ENCODE data around the gene PEMT. TPM values are rescaled to one million over a fixed set of nuclear protein-coding genes. Genes with fewer than 3 reads are reported as not detected.
"Not testable (repeated sequence)": the region's sequence is repeated elsewhere in the genome, so short reads cannot be mapped to it uniquely, and the experiment has no call there.

Gene PEMT
- total RNA-seq, 1 donor from 2014 or later = 14.1 TPM

DNA sequence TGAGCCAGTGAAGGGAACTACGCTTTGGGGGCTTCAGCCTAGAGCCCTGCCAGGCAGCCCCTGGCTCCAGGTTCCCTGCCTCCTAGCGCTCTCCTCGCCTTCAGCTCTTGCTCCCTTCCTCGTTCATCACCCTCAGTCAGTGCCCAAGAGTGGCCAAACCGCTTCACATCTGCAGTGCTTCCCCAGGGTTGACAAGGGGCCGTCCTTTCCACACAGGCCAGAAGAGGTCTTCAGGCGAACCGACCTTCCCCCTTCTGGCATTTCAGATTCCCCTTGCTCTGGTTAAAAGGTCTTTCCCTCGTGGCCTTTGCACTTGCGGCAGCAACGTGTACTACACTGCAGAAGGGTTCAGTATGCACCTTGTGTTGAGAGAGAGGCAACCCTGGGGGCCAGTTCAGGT, 99.4 kb downstream of the PEMT start:
- intact Hi-C loops (cut with micrococcal nuclease) = no loop called here

DNA sequence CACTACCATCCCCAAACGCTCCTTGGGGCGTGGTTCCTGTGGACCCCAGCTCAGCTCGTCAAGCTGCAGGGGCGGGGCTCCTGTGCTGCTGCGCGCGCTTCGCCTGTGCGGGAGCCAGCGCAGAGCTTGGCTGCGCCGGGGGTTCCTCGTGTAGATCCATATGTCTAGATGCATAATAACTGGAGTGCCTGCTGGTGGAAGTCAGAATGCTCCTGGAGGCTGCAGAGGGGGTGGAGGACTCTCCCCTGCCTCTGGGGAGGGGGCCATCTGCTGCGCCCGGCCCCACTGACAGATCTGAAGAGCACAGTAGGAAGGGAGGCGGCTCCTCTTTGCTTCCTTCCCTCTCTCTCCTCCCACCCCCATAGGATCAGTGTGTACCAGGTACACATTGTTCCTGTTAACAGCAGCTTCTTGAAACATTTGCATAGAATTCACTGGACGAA, 99.9 kb downstream of the PEMT start:
- intact Hi-C loops (cut with micrococcal nuclease) = no loop called here

DNA sequence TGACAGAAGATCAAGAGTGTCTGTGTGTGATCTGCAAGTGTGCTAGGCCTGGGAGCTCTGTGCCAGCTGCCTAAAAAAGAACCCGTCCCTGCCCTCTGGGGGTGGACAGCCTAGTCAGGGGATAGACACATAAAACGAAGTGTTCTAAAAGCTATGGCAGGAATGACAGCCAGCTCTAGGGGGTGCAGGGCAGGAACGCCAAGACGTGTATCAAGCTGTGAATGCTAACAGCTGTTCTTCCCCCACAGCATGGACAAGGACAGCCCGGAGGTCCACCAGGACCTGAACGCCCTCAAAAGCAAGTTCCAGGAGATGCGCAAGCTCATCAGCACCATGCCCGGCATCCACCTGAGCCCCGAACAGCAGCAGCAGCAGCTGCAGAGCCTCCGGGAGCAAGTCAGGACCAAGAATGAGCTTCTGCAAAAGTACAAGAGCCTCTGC, 100.5 kb downstream of the PEMT start:
- intact Hi-C loops (cut with micrococcal nuclease) = no loop called here

DNA sequence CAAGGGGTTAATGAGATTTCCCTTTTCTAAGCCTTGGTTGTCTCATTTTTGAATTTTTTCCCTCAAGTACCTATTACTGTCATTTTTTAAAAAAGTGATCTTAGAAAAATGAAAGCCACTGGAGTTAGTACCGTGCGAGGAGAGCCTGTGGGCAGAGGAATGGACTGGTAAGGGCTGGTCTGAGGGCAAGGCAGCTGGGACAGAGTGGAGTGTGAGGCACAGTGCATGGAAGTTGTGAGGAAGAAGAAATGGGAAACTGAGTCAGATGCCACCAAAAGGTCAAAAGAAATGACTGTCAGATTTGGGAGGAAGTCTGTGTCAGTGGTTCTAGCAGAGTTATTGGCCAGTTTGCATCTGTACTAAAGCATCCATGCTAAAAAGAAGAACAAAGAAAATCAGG, 103.5 kb downstream of the PEMT start:
- intact Hi-C loops (cut with micrococcal nuclease) = no loop called here

DNA sequence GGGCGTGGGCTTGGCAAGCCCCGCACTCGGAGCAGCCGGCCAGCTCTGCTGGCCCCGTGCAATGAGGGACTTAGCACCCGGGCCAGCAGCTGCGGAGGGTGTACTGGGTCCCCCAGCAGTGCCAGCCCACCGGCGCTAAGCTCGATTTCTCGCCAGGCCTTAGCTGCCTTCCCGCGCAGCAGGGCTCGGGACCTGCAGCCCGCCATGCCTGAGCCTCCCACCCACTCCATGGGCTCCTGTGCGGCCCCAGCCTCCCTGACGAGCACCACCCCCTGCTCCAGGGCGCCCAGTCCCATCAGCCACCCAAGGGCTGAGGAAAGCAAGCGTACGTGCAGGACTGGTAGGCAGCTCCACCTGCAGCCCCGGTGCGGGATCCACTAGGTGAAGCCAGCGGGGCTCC, 105.1 kb downstream of the PEMT start:
- intact Hi-C loops (cut with micrococcal nuclease) = not testable (repeated sequence)

DNA sequence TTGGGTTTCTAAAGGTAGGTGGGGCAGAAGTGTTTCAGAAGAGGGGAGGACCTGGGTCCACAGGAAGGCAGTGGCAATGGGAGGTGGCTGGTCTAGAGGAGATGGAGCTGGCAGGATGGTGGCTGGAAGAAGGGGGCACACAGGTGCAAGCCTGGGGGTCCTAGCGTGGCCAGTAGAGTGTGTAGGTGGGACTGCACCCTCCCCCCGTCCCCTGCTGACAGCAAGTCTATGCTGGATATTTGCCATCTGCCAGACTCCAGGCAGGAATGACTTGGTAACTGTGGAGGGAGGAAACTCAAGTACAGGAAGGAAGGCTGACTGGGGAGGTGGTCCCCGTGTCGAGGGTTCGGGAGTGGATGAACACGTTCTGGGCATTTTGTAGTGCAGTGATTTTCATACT, 106.1 kb downstream of the PEMT start:
- intact Hi-C loops (cut with micrococcal nuclease) = no loop called here

DNA sequence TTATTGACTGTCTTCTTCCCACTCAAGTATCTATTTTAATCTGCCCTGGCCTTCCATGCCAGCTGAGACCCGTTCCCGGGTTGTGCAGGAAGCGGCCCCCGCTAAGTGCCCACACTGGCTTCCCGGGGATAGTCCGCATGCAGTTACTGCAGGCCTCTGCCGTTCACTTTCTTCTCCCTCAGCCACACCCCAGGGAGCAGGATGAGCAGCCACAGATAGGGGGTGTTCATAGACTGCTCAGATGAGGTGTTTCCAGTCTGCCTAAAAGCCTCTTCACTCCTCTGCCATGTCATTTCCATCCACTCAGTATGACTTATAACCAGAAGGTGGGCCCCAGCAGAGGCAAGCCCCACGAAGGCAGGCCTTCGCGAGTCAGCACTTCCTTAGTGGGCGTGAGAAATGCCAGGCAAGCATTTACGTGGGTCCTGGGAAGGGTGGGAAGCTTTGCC, 107.0 kb downstream of the PEMT start:
- intact Hi-C loops (cut with micrococcal nuclease) = no loop called here

DNA sequence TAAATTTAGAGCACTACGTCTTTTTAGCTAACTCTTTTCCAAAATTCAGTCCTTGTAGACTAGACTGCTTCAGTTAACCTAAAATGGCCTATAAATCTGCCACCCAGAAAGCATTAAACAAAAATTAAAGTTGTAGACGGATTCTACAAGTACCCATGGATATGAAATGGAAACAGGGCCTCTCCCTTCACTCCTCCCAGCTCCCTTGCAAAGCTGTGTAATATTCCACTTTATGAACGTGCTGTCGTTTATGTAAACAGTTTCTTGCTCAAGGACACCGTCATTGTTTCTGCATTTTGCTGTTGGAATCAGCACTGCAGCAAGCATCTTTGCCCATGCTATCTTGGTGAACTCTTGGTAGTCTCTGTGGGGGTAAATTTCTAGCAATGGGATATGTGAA, 109.6 kb downstream of the PEMT start:
- intact Hi-C loops (cut with micrococcal nuclease) = no loop called here

DNA sequence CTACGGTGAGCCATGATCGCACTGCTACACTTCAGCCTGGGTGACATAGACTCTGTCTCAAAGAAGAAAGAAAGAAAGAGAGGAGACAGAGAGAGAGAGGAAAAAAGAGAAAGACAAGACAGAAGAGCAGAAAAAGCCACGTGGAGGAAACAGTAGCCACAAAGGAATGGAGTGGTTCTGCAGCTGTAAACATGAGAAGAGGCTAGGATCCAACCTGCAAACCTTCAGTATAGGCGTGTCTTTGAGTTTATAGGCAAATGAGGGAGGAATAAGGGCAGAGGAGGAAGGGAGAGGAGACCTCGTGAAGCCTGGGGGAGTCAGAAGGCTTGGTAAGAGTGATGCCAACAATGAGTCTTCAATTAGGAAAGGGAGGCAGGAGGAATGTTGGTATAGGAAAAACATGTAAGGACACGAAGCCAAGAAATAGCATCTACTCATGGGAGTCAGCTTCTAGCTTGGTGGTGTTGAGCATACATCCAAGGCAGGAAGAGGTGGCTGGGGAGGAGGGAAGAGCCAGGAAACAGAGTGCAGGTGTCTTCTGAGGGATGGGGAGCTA, 110.8 kb downstream of the PEMT start:
- intact Hi-C loops (cut with micrococcal nuclease) = no loop called here

DNA sequence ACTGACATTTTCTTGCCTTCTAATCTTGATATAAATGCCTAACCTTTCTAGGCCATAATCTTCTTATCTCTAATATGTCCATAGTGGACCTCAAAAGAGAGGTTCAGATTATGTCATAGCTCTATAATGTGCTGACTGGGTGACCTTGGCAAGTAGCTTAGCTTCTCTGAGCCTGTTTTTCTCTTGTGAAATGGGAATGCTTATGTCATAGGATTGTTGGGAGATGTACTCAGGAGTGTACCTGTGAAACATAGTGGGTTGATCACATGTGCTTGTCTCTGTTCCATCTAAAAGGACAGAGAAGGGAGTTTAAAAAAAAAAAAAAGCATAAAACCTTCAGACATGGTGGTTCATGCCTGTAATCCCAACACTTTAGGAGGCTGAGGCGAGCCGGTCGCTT, 112.3 kb downstream of the PEMT start:
- intact Hi-C loops (cut with micrococcal nuclease) = loop anchor here (5.0 to 10.0 kb wide), 4 partner anchors 273 to 558 kb away; partner anchors contain the start of genes ATPAF2, DRC3, GID4 and TOM1L2

DNA sequence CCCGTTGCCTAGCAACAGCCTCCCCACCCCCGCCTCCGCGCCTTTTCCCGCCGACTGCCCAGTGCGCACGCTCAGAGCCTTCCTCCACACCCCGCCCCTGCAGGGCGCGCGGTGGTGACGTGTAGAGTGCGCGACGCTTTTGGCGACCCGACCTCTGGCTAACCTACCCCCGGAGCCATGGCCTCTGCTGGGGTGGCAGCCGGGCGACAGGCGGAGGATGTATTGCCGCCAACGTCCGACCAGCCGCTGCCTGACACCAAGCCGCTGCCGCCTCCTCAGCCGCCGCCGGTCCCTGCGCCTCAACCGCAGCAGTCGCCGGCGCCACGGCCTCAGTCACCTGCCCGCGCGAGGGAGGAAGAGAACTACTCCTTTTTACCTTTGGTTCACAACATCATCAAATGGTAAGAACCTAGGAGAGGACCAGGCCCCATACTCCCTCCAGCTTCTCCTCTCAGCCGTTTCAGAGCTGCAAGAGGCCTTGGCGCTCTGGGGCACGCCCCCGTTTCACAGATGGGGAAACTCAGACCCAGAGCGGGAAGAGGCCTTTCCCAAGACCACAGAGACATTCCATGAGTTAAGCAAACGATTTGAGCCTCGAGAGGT, 114.5 kb downstream of the PEMT start, which contains the start of gene MED9:
Gene MED9, plus strand, starts transcription at position 136 of the 603 bp plus-strand sequence. Its CDS starts 42 bp downstream, at position 178.
- intact Hi-C loops (cut with micrococcal nuclease) = loop anchor here (1.0 to 10.0 kb wide), 8 partner anchors 19 to 708 kb away; partner anchors contain the start of genes ATPAF2, DRC3, GID4 and PEMT

DNA sequence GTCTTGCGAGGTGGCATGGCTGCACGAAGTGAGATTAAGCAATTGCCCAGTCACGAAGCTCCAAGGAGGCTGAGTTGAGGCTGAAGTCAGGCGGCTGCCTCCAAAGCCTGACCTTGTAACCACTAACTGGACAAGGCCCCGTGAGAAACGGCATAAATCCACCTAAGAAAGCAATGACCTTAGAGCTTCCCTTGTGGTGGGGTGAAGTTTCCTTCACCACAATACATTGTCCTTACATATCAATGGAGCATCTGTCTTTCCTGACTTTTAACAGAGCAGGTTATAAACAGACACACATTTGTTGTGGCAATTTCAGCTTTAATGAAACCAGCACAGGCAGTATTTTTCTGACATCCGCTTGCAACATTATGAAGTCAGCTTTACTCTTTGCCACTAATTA, 117.2 kb downstream of the PEMT start:
- intact Hi-C loops (cut with micrococcal nuclease) = loop anchor here (10.0 kb wide), 2 partner anchors 300 to 500 kb away; partner anchors contain the start of genes DRC3 and TOM1L2

DNA sequence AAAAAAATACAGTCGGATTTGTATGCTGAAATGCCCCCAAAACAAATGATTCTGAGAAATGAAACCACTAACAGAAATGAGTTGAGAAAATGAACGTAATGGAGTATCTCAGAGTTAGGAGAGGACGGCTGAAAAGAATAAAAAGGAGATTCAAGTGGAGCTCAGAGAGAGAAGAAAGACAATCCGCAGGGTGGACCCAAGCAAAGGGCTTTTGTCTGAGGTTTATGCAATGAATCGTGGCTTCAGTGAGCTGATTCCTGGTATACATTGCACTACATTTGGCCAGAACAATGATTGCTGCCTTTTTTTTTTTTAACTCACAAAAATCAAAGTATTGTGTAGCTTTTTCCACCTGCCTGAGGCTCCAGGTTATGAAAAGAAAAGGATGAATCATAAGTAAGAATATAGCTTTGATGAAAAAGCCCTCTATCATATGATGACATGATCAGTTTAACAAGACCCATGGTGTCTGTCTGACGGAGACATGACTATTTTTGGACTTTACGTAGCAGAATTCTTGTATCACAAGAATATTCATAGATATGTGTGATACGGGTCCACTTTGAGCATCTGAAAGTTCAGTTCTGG, 119.1 kb downstream of the PEMT start:
- intact Hi-C loops (cut with micrococcal nuclease) = loop anchor here (10.0 kb wide), 2 partner anchors 298 to 502 kb away; partner anchors contain the start of genes DRC3 and TOM1L2

DNA sequence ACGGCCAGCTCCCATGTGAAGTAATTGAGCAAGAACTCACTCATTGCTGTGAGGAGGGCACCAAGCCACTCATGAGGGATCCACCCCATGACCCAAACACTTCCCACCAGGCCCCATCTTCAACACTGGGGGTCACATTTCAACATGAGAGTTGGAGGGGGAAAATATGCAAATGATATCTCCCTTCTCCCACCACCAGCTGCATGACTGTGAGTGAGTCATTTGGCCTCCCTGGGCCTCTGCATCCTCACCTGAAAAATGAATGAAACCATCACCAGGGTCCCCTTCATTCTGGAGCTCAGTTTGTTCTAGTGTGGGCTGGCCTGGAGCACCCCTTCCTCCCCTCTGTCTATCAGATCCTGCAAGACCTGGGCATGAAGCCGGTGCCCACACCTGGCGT, 121.5 kb downstream of the PEMT start:
- intact Hi-C loops (cut with micrococcal nuclease) = loop anchor here (10.0 kb wide), 2 partner anchors 295 to 505 kb away; partner anchors contain the start of genes DRC3 and TOM1L2

DNA sequence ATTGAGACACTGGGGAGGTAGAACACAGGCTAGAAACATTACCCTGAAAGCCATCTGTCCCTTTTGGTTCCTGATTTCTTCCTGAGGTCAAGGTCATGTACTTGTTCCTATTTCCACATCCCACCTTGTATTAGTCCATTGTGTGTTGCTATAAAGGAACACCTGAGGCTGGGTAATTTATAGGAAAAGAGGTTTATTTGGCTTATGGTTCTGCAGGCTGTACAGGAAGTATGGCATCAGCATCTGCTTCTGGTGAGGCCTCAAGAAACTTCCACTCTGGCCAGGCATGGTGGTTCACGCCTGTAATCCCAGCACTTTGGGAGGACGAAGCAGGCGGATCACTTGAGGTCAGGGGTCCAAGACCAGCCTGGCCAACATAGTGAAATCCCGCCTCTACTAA, 122.2 kb downstream of the PEMT start:
- intact Hi-C loops (cut with micrococcal nuclease) = no loop called here

DNA sequence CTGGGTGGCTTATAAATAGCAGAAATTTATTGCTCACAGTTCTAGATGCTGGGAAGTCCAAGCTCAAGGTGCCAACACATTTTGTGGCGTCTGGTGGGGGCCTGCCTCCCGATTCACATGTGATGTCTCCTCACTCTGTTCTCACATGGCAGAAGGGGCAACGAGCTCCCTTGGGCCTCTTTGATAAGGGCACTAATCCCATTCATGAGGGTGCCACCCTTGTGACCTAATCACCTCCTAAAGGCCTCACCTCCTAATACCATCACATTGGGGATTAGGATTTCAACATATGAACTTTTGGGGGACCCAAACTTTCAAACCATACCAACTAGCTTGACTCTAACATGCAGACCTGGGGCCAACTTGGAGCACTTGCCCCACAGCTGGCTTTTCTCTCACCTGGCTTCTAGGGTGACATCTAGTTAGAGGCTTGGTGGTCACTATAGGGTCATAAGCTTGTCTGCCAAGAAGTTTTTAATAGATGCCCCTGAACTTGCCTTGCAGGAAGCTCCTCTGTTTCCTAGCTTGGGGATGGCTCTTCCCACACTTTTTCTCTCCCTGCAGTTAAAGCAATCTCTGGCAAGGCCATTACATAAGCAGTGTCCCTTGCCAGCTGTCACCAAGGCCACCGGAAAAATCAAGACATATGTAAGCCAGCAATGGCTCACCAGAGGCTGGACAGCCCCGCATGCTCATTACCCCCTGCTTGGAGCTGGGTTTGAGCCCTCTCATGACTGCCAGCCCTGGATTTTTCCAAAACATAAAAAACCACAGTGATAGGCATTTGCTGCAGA, 123.1 kb downstream of the PEMT start:
- intact Hi-C loops (cut with micrococcal nuclease) = no loop called here

DNA sequence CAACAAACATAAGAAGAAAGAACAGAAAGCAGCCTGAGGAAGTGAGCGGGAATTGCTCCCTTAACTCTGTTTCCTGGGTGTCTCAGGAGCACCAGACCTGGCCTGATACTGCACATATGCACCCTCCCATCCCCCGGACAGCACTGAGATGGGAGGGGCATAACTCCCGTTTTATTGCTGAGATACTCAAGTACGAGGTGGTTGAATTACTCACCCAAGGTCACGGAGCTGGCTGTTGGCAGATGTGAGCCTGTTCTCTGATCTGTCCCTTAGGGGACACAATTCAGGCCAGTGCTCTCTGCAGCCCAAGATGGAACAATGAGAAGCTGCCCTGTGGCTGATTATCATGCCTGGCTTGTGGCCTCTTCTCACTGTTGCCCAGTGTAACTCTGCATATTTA, 123.8 kb downstream of the PEMT start:
- intact Hi-C loops (cut with micrococcal nuclease) = no loop called here

DNA sequence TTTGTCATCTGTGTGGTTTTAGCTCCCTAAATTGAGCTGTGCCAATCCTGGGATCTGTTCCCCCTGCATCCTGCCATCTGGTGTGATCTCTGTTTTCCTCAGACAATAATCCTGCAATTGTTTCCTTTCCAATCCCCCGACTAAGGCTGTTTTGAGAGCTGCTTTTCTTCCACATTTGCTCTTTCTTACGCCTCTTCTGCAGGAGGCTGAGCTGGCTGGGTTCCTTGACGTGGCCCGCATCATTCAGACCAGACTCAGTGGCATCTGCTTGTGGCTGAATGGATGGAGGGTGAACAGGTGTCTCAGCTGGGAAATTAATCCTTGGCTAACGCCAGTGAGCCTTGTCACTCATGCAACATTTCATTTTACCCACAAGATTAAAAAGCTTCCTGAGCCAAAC, 124.5 kb downstream of the PEMT start:
- intact Hi-C loops (cut with micrococcal nuclease) = no loop called here

DNA sequence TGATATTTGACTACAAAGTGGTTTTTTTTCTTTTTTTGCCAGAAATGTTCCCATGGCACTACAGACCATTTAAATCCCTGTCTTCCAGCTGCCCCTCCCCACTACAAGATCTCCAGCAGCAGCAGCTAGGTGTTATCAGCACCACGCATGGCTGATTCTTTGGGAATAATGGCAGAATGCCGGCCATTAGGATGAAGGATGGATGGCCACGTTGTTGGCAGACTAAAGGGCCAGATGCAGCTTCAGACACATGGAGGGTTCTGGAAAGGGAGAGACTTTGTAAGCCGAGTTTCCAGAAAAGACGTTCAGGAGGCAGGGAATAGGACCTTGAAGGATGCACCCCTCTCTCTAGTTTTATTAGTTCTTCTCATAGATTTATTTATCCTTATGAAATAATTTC, 125.0 kb downstream of the PEMT start:
- intact Hi-C loops (cut with micrococcal nuclease) = no loop called here

DNA sequence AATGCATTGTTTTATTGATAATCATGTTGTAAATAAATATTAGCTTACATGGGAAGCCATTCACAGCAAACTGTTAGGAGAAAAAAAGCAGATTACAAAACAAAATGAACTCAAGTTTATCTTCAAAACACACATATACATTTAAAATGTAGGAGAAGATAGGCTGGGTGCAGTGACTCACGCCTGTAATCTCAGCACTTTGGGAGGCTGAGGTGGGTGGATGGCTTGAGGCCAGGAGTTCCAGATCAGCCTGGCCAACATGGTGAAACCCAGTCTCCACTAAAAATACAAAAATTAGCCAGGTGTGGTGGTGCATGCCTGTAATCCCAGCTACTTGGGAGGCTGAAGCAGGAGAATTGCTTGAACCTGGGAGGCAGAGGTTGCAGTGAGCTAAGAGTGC, 125.6 kb downstream of the PEMT start:
- intact Hi-C loops (cut with micrococcal nuclease) = not testable (repeated sequence)

DNA sequence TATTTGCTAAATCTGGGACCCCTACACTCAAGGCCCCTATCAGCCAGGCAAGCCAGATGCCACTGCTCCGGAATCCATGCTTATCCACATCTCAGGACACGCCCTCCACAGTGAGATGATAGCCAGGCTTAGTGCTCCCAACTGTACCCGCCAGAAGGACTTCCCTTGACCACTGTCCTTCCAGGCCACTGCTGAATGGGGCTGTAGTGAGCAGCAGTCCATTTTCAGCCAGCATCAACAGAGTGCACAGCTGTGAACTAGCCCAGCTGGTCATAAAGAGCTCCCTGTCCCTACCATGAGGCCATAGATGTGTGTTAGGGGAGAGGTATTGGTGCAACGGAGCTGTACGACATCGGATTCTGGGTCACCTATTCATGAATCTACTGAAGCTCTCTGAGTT, 127.7 kb downstream of the PEMT start:
- intact Hi-C loops (cut with micrococcal nuclease) = no loop called here
